CD4-positive, alpha-beta T cell treated with Interleukin-12 subunit alpha and Interleukin-12 subunit beta, for 1 hour (primary cell): ENCODE data around the gene ZNF497.
"Not testable (repeated sequence)": the region's sequence is repeated elsewhere in the genome, so short reads cannot be mapped to it uniquely, and the experiment has no call there.

ENCODE experiments used
- DNase-seq: peaks from one replicate; pipeline ENCODE4 v3.0.0-alpha.2; 2020

The ZNF497 gene

DNA sequence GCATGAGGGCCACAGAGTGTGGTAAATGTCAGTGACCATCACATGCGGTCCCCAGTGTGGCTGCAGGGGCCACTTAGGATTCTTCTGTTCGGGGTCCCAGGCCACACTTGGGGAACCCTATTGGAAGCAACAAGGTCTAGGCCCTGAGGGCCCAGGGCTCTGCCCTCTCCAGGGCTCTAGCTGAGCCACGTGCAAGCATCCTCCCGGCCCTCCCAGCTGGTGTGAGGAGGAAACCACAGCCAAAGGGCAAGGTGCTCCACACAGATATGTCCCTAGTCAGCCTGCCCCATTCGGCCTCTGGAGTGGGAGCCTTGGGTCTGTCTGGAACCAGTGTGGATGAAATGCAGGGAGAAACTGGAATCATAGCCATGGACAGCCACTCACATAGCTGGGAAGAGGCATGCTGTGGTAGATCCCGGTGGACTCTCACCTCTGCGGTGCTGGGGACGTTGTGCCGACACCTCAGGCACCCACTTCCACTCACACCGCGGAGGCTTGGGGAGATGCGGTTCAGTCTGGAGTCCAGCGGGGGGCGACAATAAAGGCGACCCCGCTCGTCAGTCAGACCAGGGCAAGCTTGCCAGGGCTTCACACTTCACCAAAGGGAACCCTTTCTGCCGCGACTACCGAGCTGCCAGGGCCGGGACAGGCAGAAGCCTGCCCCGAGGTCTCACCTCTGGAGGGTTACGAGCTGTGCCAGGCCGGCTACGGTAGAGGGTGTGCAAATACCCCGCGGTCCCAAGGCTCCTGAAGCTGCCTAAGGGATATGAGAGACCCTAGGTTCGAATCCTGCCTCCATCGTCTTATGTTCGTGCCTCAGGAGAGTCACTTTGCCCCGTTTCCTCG is 4.3 kb upstream of the ZNF497 start:
- no peak for DNase-seq

DNA sequence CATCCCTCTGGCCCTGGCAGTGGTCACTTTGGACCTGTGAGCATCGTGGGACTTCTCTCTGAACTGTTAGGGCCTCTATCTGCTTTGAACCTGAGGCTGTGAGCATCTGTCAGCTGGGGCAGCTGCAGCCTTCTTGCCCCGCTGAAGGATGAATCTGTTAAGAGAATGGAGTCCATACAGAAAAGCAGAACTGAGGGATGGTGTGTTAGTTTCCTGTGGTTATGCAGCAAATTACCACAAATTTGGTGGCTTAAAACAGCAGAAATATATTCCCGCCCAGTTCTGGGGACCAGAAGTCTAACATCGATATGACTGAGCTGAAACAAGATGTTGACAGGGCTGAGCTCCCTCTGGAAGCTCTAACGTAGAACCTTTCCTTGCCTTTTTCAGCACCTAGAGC is 1.6 kb upstream of the ZNF497 start:
- no peak for DNase-seq

DNA sequence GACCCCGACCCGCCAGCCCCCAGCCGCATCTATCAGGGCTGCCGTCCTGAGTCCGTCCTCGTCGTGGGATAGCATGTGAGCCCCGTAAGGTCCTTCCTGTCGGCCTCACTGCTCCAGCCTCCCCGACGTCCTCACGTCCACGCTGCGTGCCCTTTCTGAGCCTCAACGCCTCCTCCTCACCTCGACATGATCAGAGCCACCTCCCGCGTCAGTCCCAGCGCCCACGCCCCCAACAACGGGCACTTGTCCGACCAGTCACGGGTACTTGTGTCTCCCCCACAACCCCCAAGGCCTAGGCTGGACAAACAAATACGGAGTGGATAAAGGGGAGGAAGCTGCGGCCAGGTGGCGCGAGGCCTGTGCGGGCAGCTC is 665 bp downstream of the ZNF497 start:
- DNase-seq, result peak; percentile 36

DNA sequence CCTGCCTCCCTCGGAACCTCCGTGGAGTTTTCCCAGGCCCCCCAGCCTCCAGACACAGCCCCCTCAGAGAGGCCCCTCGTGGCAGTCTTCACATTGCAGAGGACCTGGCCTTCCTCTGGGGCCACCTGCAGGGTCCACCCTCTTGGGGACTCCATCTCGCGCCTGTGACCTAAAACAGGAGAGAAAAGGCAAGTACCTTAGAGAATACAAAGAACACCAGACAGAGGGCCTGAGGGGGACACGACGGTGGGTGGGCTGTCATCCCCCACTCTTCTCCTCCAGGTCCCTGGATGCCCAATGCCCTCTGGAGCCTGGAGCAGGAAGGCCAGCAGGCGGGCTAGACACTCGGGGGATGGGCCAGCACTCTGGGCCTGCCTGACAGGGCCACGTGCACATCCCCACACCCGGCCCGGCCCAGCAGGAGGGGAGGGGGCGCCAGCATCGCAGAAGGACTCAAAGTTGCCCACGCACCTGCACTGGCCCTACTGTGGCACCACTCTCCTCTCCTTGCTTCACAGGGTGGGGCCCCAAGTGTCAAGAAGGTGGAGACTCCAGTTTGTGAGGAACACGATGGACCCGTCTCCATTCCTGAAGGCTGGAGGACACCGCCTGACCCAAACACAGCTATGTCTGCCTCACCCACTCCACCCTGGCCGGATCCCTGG is 4.9 kb downstream of the ZNF497 start:
- DNase-seq, result no peak

DNA sequence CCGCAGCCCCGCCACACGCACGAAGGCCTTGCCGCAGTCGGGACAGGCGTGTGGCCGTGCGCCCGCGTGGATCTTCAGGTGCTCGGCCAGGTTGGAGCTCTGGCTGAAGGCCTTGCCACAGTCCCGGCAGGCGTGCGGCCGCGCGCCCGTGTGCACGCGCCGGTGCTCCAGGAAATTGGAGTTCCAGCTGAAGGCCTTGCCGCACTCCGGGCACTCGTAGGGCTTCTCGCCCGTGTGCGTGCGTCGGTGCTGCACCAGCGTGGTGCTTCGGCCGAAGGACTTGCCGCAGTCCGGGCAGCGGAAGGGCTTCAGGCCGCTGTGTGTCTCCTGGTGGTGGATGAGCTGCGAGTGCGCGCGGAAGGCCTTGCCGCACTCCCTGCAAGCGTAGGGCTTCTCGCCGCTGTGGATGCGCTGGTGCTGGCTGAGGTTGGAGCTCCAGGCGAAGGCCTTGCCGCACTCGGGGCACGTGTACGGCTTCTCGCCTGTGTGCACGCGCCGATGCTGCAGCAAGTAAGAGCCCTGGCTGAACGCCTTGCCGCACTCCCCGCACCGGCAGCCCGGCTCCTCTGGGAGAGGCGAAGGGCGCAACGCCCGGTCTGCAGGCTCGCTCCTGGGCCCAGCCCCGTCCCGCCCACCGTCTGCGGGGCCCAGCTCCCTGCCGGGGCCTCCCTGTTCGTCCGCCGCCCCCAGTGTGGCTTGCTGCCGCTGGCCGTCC is 5.6 kb downstream of the ZNF497 start:
- DNase-seq, result no peak

DNA sequence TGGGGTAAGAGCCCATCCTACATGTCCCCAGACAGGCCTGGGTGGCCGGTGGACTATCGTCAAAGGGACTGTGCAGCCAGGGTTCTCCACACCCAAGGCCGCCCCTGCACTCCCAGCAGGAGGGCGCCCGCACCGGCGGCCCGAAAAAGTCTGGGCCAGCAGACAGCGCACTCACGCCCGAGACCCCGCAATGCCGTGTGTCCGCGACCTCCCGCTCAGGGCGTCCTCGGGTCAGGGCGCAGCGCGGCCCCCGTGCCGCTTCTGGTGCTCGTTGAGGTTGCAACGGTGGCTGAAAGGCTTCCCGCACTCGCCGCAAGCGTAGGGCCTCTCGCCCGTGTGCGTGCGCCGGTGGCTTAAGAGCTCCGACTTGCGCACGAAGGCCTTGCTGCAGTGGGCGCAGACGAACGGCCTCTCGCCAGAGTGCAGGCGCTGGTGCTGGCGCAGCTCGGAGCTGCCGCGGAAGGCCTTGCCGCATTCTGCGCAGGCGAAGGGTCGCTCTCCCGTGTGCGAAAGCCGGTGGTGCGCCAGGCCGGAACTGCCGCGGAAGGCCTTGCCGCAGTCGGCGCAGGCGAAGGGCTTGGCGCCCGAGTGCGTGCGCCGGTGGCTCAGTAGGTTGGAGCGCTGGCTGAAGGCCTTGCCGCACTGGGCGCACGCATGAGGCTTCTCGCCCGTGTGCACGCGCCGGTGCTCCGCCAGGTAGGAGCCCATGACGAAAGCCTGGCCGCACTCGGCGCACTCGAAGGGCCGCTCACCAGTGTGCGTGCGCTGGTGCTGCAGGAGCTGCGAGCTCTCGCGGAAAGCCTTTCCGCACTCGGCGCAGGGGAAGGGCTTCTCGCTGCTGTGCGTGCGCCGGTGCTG is 6.4 kb downstream of the ZNF497 start:
- DNase-seq, result peak; percentile 32

DNA sequence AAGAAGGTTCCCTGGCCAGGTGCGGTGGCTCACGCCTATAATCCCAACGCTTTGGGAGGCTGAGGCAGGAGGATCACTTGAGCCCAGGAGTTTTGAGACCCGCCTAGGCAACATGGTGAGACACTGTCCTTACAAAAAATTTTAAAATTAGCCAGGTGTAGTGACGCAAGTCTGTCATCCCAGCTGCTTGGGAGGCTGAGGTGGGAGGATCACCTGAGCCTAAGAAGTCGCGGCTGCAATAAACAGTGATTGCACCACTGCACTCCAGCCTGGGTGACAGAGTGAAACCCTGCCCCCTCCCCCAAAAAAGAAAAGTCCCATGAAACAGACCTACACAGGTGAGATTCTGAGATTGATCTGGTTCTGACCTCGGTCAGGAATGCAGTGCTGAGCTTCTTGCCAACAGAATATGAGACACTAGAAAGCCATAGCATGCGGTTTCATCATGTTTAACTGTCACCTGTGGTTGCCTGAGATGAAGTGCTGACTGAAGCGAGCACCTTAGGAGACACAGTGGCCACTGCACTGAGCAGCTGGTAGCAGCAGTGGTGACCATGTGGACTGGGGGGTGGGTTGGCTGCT is 7.2 kb downstream of the ZNF497 start:
- DNase-seq, result no peak

DNA sequence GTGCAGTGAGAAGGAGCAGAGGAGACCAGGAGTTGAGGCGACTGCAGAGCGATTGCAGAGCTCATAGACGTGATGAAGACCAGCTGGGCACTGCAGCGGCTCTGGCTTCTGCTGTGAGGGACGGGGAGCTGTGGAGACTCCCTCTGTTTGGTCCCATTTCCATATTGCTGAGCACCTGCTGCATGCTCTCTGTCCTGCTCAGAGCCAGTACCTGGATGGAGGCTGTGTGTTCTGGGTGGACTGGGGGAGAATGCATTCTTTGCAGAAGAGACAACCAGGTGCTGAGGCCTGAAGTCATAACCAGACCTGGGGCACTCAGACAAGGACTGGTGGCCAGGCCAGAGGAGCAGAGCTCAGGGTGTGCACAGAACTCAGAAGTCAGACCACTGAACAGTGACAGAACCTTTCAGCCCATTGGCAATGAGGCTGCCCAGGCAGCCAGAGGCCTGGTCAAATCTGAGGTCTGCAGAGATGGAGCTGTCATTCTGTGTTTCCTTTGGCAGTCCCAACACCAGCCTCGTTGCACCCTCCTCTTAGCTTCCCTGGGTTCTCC is 8.0 kb downstream of the ZNF497 start:
- DNase-seq, result no peak

DNA sequence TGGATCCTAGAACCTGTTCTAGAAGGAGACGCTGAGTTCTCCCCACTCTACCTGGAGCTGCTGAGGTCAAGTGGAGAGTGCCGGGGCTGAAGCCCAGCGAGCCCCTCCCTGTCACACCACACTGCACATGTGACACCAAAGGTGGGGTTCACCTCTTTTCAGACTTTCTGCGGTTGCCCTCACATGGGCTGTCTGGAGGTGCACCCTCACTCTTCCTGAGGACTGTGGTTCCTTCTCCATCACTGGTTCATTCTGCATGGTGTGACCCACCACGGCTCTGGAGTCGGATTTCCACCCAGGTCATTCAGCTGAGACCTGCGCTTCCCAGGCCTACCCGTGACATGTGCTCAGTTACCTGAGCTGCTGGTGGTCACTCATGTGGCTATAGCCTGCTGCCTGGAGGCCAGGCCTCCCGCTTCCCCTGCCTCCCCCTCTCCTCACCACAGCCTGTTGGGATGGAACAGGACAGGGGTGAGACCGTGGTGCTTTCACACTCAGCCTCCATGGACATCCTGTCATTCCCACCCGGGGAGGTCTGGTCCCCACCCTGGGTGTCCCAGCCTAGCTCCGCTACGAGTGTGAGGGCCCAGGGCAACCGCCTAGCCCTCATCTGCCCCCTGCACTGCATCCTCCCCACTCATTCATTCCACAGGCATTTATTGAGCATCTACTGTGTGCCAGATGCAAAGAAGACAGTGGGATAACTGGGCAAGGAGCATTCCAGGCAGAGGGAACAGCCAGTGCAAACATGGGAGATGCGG is 8.7 kb downstream of the ZNF497 start:
- DNase-seq, result no peak

DNA sequence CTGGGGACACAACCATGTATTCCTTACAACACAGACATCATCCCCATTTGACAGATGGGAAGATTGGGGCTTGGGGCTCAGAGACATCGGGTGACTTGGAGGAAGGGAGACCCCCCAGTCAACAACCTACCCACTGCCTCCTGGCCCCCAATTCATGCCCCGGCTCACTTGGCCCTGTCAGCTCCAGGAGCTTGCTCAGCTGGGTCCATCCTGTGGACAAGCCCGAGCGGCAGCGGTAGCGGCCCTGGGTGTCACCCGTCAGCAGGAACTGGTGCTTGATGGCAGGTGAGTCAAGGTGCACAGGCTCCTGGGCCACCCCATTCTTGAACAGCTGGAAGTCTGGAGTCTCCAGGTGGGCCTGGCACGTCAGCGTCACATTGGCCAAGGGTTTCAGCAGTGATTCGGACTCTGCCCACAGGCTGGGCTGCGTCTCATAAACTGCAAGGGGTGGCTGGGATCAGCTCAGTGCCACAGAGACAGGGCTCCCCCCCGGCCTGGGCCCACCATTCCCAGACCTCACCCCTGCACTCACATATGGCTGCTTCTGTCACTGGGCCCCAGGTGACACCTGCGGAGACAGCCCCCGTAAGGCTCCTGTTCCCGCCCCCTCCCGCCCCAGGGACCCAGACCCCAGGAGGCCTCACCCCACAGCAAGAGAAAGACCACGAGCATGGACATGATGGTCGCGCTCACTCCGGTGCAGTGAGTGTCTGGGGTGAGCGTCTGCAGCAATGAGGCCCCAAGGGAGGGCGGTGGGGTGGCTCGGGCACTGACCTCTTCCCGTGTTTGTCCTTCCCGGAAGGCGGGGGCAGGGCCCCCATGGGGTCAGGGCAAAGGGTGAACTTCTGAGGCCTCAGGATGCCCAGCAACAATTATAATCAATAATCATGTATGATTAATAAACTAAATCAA is 9.5 kb downstream of the ZNF497 start, which contains the start of gene A1BG:
Gene A1BG, minus strand, starts transcription at position 733 of the 912 bp plus-strand sequence. Its CDS starts 55 bp downstream, at position 678.
- no peak for DNase-seq

DNA sequence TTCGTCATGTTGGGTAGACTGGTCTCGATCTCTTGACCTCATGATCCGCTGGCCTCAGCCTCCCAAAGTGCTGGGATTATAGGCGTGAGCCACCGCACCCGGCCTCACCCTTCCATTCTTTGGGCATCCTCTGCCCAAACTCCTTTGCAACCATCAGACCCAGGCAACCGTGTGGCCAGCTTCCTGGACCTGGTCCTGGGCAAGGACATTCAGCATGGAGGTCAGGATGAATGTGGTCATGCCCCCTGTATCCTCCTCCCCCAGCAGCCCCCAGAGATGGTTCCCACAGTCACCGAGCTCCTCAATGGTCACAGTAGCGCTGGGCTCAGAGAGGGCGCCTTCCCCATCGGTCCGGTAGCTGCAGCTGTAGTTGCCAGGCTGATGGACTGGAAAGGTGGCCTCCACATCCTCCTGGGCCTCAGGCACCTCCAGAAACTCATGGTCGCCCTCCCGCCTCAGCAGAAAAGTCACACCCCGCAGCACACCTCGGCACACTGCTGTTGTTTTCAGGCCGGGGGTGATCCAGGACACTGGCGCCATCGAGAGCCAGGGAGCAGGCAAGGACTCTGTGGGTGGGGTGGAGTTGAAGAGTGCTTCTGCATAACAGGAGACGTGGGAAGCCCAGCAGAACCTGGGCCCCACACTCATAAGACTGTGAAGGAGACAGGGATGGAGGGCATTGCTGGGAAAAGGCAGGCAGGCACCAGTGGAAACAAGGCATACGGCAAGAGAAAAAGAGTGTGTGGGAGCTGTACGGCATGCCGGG is 10.4 kb downstream of the ZNF497 start:
- no peak for DNase-seq

DNA sequence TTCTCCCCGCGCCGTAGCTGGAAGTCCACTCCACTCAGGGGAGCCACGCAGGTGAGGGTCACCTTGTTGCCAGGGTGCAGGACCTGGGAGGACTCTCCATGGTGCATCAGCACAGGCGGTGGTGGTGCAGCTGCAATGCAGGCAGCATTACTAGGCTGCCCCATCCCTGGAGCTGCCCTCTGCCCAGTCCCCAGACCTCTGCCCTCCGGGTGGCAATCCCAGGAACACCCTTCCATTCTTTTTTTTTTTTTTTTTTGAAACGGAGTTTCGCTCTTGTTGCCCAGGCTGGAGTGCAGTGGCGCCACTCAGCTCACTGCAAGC is 11.0 kb downstream of the ZNF497 start:
- no peak for DNase-seq

DNA sequence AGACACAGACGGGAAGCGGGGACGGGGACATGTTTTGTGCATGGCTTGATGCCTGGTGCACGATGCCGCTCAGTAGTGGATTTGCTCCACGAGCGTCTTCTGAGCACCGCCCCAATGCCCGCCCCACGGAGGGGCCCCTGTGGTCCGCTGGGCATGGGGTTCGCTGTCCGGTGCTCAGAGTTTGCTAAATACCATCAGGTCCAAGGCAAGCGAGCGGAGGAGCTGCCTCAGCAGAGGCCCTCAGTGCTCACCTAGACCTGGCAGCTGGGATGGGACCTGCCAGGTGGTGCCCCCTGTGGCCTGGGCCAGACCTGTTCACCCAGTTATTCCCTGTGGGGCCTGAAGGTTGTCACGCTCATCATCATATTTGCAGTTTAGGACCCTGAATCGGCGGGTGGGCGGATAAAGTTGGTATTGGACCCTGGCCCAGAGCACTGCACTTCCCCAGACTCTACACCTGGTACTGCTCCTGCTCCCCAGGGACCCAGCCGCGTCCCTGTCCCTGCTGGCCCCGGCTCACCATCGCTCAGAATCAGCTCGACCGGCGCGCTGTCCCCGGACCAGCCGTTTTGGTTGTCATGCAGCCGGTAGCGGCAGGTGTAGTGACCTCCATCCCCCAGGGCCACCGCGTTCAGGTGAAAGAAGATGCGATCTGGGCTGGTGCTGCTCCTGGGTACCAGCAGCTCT is 11.5 kb downstream of the ZNF497 start:
- DNase-seq, result no peak

DNA sequence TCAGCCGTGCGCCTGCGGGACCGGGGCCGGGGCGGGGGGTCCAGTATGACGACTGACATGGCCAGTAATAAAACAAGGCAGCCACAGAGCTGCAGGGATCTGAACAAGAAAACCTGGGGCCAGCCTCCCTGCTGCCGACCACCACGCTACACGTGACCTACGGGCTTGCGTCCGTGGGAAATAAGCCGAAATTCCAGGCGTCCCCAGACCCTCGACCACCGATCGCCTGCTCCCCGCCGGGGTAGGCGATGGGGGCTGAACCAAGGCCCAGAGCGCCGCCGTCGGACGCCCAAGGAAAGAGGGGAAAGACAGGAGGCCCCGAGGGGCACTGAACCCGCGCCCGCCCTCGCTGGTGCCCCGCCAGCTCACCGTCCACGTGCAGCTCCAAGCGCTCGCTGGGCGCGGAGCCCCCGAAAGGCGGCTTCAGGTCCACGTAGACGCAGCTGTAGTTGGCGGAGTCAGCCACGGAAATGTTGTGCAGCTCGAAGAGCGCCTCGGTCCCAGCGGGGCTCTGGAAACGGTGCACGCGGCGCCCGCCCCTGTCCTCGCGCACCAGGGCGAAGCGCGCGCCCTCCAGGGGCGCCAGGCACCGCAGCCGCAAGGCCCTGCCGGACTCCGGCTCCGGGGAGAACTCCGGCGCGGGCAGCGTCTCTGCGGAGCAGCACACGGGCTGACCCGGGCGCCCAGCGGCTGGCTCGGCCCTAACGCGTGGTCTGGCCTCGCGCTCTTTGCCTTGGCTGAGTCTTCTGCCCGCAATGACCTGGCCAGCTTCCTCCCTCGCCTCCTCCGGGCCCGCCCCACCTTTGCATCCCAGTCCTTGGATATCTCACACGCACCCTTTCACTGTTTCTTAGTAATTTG is 12.3 kb downstream of the ZNF497 start:
- DNase-seq, result no peak

DNA sequence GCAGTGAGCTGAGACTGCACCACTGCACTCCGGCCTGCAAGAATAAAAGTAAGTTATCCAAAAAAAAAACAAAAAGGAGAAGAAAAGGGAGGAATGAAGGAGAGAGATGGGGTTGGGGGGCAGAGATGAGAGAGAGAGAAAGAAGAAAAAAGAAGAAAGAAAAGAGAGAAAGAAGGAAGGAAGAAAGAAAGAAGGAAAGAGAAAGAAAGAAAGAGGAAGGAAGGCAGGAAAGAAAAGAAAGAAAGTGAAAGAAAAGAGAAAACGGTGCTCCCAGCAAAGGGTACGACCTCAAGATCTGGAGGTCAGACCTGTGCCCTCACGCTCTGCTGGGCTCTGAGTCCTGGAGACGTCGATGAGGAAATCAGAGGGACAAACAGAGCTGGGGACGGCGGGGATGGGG is 13.0 kb downstream of the ZNF497 start:
- no peak for DNase-seq

DNA sequence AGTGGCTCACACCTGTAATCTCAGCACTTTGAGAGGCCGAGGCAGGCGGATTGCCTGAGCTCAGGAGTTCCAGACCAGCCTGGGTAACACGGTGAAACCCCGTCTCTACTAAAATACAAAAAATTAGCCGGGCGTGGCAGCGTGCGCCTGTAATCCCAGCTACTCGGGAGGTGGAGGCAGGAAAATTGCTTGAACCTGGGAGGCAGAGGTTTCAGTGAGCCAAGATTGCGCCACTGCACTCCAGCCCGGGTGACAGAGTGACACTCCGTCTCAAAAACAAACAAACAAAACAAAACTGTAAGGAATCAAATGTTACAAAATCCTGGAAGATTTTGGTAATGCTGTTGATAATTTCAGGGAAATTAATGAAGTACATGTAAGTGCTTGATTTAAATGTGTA is 14.5 kb downstream of the ZNF497 start:
- DNase-seq, result not testable (repeated sequence)

DNA sequence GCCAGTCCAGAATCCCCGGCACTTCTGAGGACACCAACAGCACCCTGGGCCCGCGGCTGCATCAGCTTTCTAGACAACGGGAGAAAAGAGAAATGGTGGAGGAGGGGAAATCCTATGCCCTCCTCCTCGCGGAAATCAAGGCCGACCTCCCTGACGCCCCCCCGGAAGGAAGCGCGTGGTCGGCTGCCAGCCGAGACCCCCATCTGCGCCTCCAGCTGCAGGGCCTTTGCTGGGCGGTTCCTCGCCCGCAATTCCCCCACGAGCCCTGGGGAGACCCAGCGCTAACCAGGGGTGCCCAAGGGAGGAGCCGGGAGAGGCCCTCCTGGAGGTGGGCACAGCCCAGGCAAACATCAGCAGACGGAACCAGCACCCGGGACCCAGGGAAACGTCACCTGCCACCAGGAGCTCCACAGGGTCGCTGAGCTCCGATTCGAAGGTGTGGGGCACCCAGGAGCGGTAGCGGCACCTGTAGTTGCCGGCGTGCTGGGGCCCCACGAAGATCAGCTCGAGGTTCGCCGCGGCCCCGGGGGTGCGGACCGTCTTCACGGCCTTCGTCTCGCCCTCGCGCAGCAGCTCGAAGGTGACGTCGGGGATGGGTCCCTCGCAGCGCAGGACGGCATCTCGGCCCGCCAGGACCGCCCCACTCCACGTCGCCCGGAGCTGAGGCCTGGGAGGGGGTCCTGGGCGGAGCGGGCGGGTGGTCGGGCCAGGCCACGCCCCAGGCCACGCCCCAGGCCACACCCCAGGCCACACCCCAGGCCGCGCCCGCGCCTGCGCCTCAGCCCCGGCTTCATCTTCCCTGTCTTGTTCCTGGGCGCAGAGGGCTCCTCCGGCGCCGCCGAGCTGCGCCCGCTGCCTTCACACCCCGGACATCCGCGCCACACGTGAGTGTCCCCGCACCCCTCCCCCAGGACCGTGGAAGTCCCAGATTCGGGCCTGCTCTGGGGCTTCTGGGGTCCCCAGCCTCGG is 15.3 kb downstream of the ZNF497 start:
- DNase-seq, result peak; percentile 77
